Measurements from ENCODE around the gene CLCN4.

Gene CLCN4

GRCh38 chrX:10230222-10230621 is 73.4 kb downstream of the CLCN4 start:
- no peak for DNase-seq (ENCODE audit: extremely low spot score)
- ChIA-PET CTCF (no interaction called here), POLR2A (no interaction called here)
- TF ChIP-seq CTCF (IDR thresholded peaks at IDR 0.05; ENCODE audit: control extremely low read depth, extremely low read depth, low read depth, missing control alignments): no peak

GRCh38 chrX:10231461-10231860 is 74.7 kb downstream of the CLCN4 start:
- no peak for DNase-seq (ENCODE audit: extremely low spot score)
- TF ChIP-seq CTCF (IDR thresholded peaks at IDR 0.05; ENCODE audit: control extremely low read depth, extremely low read depth, low read depth, missing control alignments): no peak
- CTCF ChIA-PET: no interaction called here
- POLR2A ChIA-PET: no interaction called here

- POLR2A ChIA-PET: no interaction called here
- no peak for TF ChIP-seq CTCF (IDR thresholded peaks at IDR 0.05; ENCODE audit: control extremely low read depth, extremely low read depth, low read depth, missing control alignments)
- DNase-seq (ENCODE audit: extremely low spot score): no peak
- CTCF ChIA-PET: no interaction called here
These were observed 76.4 kb downstream of the CLCN4 start for GRCh38 chrX:10233173-10233572.

GRCh38 chrX:10233696-10234095 is 76.9 kb downstream of the CLCN4 start:
- no peak for DNase-seq (ENCODE audit: extremely low spot score)
- CTCF ChIA-PET: no interaction called here
- POLR2A ChIA-PET: no interaction called here
- no peak for TF ChIP-seq CTCF (IDR thresholded peaks at IDR 0.05; ENCODE audit: control extremely low read depth, extremely low read depth, low read depth, missing control alignments)

- ChIA-PET CTCF (no interaction called here), POLR2A (no interaction called here)
- TF ChIP-seq CTCF (IDR thresholded peaks at IDR 0.05; ENCODE audit: control extremely low read depth, extremely low read depth, low read depth, missing control alignments): no peak
- DNase-seq (ENCODE audit: extremely low spot score): no peak
These were observed 79.1 kb downstream of the CLCN4 start for GRCh38 chrX:10235851-10236250.

GRCh38 chrX:10237241-10237640 is 80.5 kb downstream of the CLCN4 start:
- POLR2A ChIA-PET: no interaction called here
- DNase-seq (ENCODE audit: extremely low spot score): no peak
- no peak for TF ChIP-seq CTCF (IDR thresholded peaks at IDR 0.05; ENCODE audit: control extremely low read depth, extremely low read depth, low read depth, missing control alignments)
- CTCF ChIA-PET: no interaction called here

- ChIA-PET POLR2A (no interaction called here), CTCF (no interaction called here)
- no peak for DNase-seq (ENCODE audit: extremely low spot score)
- TF ChIP-seq CTCF (IDR thresholded peaks at IDR 0.05; ENCODE audit: control extremely low read depth, extremely low read depth, low read depth, missing control alignments): no peak
These were observed 82.9 kb downstream of the CLCN4 start for GRCh38 chrX:10239611-10240064.

Measured in GM10248 (cell line).